Measurements from ENCODE around the gene KCTD1.

KCTD1 gene

GRCh38 chr18:26482569-26482968, 65.8 kb downstream of the KCTD1 start:
- no peak for TF ChIP-seq CTCF (conservative IDR thresholded peaks at IDR 0.05; ENCODE audit: low read length)
- no peak for DNase-seq (ENCODE audit: low read depth)
- no peak overlapping the region for H3K4me3 ChIP-seq (ENCODE audit: low read length)

- no peak for TF ChIP-seq CTCF (conservative IDR thresholded peaks at IDR 0.05; ENCODE audit: low read length)
- H3K4me3 ChIP-seq (ENCODE audit: low read length), result no peak overlapping the region
- DNase-seq (ENCODE audit: low read depth), result peak; percentile 94
Observed at GRCh38 chr18:26480897-26481795, 67.2 kb downstream of the KCTD1 start.

- DNase-seq (ENCODE audit: low read depth), result peak; percentile 76
- TF ChIP-seq CTCF (conservative IDR thresholded peaks at IDR 0.05; ENCODE audit: low read length), result no peak
- no peak overlapping the region for H3K4me3 ChIP-seq (ENCODE audit: low read length)
Observed at GRCh38 chr18:26479681-26480079, 68.7 kb downstream of the KCTD1 start.

- no peak for DNase-seq (ENCODE audit: low read depth)
- no peak for TF ChIP-seq CTCF (conservative IDR thresholded peaks at IDR 0.05; ENCODE audit: low read length)
- H3K4me3 ChIP-seq (ENCODE audit: low read length), result peak overlapping the region; percentile 2; the same call in 1 of the 2 replicates
Observed at GRCh38 chr18:26479065-26479680, 69.2 kb downstream of the KCTD1 start.

- H3K4me3 ChIP-seq (ENCODE audit: low read length), result no peak overlapping the region
- no peak for TF ChIP-seq CTCF (conservative IDR thresholded peaks at IDR 0.05; ENCODE audit: low read length)
Observed at GRCh38 chr18:26477828-26478466, 70.4 kb downstream of the KCTD1 start.

GRCh38 chr18:26476697-26477096, 71.7 kb downstream of the KCTD1 start:
- H3K4me3 ChIP-seq (ENCODE audit: low read length), result no peak overlapping the region
- no peak for TF ChIP-seq CTCF (conservative IDR thresholded peaks at IDR 0.05; ENCODE audit: low read length)
- DNase-seq (ENCODE audit: low read depth), result no peak

More at GRCh38 chr18:26477828-26478466, 70.4 kb downstream of the KCTD1 start:
- DNase-seq (ENCODE audit: low read depth), result no peak
